ENCODE results near the gene KDM5B.
A peak's percentile ranks its signal among the peaks of the same experiment; 100 is the strongest.
"Not testable (repeated sequence)": the region's sequence is repeated elsewhere in the genome, so short reads cannot be mapped to it uniquely, and the experiment has no call there.

The KDM5B gene

GRCh38 chr1:202812176-202813026, 4.2 kb upstream of the KDM5B start:
- no peak for DNase-seq

DNA sequence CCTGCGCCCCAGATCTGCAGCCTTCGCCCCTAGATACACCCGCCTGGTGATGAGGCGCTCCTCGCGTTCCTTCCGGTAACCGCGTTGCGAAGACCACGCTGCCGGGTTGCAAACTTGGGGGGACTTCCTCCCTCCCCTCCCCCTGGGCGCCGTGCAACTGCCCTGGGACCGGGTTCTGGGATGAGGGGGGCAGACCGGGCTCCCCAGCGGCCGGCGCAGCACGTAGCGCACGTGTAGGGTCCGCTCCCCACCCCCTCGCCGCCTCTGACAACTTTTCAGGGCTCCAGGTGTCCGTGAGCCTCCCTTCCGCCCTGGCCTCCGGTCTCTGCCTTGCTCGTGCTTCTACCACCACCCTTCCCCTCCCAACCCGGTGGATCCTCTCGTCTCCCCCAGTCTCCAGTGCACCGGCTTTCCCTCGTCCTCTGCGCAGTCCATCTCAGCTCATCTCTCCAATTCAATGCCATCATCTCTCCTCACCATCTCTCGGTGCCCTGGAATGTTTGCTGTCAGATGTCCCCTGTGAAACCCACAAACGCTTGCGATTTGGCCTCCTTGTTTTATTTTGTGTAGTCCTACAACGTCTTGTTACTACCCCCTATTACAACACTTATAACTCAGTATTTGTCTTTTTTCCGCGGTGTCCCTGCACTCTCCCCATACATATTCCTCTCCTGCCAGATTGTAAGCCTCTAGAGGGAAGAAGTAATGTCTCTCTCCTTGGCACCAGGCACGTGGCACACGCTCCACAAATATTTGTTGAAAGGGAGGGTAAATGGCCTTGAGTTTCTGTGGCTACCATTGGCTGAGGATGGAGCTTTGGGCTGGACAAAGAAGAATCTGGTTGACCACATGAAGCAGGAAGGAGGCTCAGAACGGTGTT, 3.3 kb upstream of the KDM5B start:
- DNase-seq: no peak

- DNase-seq: peak; percentile 93
Observed at GRCh38 chr1:202810615-202811295, 2.5 kb upstream of the KDM5B start, which contains the start of gene PCAT6. TSS of gene PCAT6 (plus strand) at chr1:202810954.

DNA sequence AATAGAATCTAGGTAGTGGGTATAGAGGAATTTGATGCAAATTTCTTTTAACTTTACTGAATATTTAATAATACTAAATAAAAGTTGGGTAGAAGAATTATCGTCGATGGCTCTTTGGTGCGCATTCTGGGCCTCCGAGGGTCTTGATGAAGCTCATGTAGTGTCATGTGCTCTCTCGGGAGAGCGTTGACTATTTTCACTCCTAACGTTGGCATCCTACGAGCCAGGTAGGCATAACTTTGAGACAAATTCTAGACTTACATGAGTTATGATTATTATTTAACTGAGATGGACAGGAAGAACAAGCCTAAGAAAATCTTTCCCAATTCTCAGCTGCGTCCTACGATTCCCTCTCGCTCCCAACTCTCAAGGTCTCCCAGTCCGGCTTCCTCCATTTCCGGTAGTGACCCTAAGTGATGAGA, 2.0 kb upstream of the KDM5B start:
- no peak for DNase-seq

DNA sequence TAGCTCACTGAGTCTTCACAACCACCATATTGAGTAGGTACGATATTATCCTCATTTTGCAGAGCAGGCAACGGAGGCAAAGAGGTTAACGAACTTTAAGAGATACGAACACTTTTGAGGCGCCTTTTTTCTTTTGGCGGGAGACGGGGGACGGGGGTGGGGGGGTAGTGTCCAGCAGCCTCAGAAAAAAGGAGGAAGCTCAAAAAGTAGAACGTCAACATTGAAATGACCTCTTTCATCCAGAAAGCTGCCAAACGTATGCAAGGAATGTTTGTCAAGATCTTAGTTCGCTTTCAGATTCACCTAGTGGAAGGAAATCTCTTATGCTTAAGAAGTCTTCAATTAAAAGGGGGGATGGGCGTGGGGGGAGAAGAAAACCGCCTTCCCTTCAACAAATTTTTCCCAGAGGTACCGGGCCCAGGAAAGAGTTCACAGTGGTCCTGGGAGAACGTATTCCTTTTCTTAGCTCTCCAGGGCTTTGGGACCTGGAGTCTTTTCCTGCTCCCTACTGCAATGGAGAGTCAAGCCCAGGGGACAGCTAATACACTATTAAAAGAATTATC, 1.5 kb upstream of the KDM5B start:
- DNase-seq: no peak

- peak; percentile 39 for DNase-seq
Observed at GRCh38 chr1:202807451-202807925, 733 bp downstream of the KDM5B start.

DNA sequence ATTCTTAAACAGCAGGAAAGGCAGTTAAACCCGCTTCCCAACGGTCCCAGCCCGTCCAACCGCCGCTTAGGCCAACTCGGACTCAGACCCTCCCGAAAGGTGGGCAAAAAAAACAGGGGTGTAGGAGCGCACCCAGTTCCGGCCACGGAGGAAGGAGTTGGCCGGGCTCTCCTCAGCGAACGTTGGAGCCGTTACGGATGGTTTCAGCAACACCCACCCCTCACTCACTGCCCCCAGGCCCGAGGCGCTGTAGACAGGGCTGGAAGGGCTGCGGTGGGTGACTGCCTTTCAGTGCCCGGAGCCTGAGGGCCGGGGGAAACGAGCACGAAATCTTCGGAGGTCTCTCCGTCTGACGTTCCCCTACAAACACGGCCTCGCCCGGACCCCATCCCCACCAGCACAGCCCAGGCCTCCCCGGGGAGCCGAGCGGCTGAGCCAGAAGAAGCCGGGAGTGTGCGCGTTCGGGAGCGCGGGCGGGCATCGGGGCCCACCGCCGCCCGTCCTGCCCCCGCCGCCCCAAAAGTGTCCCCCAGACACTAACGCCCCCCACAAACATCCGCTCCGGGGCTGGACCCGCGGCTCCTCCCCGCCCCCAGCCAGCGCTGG, 1.3 kb downstream of the KDM5B start:
- DNase-seq: no peak

DNA sequence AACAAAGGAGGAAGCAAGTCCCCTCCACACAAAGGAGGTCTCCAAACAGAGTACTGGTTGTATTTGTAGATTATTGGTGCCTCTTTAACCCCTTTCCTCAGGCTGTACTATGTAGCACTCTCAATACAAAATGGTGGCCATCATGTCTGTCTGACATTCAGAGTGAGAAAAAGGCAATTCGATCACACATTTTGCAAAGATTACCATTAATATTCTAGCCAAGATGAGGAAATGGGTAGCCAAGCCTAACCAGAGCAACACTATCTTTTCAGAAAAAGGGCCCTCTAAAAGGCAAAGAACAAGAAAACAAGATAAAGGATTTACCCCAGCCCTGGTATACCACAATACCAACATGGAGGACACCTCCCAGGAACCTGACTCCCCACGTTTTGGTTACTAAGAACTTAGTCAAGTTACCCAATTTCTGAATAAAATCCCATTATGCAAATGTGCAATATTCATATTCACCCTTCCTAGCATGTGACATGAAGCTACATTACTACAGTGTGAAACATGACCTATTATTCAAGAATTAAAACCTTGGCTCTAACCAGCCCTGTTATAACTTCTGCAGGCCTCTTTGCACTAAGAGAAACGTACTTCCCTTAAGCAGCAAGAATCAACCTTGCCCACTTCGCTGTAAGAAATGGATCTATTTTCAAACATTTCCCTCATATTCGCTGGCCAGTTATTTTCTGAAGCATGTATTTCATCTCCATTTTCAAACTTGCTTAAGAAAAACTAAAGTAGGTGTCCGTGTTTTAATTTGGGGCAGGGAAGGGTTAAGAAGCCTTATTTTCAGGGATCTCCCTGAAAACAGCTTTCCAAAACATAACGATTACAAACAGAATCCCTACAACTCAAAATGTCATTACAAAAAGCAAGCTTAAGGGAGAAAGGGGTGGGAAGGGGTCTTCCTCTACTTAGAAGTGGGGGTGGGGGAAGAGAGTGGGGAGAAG, 2.1 kb downstream of the KDM5B start:
- DNase-seq: peak; percentile 20

DNA sequence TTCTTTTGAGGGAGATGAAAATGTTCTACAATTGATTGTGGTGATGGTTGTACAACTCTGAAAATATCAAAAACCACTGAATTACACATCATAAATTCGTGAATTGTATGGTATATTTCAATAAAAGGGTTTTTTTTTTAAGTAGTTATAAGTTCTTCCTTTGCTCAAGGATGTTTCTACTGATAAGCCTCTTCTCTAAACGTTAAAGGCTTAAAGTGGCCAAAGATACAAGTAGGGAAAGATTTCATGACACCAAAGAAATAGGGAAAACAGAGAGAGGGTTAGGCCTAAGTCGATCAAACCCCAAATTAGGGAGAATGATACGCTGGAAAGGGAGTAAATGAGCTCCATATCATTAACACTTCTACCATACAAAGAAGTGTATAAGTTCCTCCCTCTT, 4.1 kb downstream of the KDM5B start:
- no peak for DNase-seq

GRCh38 chr1:202802998-202803932, 5.0 kb downstream of the KDM5B start:
- no peak for DNase-seq

DNA sequence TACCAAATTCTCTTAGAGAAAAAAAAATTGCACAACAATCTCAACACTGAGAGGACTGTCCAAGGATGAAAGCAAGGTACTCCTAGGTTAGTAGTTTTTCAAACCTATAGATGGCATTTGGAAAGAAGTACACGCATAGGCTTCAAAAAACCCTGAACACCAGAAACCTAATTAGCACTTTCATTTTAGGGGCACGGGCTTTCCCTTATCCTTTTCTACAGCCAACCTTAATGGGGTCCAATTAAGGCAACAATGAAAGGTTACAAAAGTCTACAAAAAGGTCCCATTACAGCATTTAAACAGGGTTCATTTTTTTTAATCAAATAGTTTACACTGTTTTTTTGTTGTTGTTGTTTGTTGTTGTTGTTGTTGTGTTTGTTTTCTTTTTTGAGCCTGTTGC, 6.2 kb downstream of the KDM5B start:
- DNase-seq: no peak

GRCh38 chr1:202801175-202801574, 7.0 kb downstream of the KDM5B start:
- no peak for DNase-seq

GRCh38 chr1:202800742-202801141, 7.5 kb downstream of the KDM5B start:
- DNase-seq: no peak

- DNase-seq: no peak
Observed at GRCh38 chr1:202798792-202799331, 9.4 kb downstream of the KDM5B start.

- DNase-seq: no peak
Observed at GRCh38 chr1:202798260-202798659, 10.0 kb downstream of the KDM5B start.

GRCh38 chr1:202796670-202797069, 11.6 kb downstream of the KDM5B start:
- no peak for DNase-seq

GRCh38 chr1:202794931-202795330, 13.3 kb downstream of the KDM5B start:
- not testable (repeated sequence) for DNase-seq

DNA sequence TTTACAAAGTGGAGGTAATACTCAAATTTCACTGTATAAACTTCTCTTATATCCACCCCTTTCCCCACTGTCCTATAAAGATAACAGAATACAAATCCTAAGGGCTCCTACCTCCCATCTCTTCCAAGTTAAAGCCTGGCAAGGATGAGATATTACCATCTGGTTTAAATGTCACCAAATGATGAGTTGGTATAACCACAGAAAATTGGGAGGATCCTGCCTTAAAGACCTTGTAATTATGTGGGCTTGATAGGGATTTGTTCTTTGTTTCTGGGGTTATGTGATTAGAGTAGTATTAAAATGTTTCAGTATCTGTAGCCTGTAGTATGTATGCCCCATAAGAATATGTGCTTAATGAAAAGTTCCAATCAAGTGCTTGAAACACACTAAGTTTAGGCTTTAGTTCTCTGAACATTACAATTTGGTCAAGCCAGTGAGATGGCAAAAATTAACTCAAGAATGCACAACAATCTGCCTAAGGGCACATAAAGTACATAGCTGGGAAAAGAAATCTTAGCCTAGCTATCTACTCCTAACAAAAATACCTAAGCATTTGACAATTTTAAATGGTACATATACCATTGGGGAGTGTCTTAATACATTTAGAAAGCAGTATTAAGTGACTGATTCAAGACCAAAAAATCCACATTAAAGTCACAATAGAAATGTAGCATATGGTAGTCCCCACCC, 14.0 kb downstream of the KDM5B start:
- no peak for DNase-seq

Measured in DMS79 (cell line).